Panc1 (cell line): ENCODE results near the gene RCSD1.

Experiments
- CTCF ChIP-seq: fragments of 450-650 bp; IDR thresholded peaks from 2 replicates; pipeline ENCODE4 v1.5.1; 2017; ENCODE audit warnings: mild to moderate bottlenecking
- REST ChIP-seq, 2 experiments: IDR thresholded peaks; 2 replicates each; pipeline ENCODE4 v1.6.1; 2011 to 2012; ENCODE audit warnings: low read depth in 2 of 2, control low read depth in 1 of 2, low read length in 1 of 2, mild to moderate bottlenecking in 1 of 2, moderate library complexity in 1 of 2; ENCODE audit not compliant: insufficient read depth in 1 of 2
- SIN3A ChIP-seq: IDR thresholded peaks from 2 replicates; pipeline ENCODE4 v1.6.1; 2012; ENCODE audit warnings: low read depth, mild to moderate bottlenecking, low read length, moderate library complexity, borderline replicate concordance; ENCODE audit not compliant: insufficient read depth
- TCF7L2 ChIP-seq: IDR thresholded peaks from 2 replicates; pipeline ENCODE4 v1.6.1; 2011; ENCODE audit warnings: mild to moderate bottlenecking, low read depth, low read length, inconsistent platforms

GRCh38 chr1:167654975-167655575 is 25.0 kb downstream of the RCSD1 start:
- TF ChIP-seq TCF7L2 (no peak), REST (IDR thresholded peaks at IDR 0.05; ENCODE audit: insufficient read depth in 1 of 2, low read depth in 2 of 2, low read length in 1 of 2) (no peak), CTCF (no peak), SIN3A (no peak)
